NCI-H2196 treated with DMSO at 0.1 percent for 48 hours (cell line): ENCODE data around the gene RNF34.
"Not testable (repeated sequence)": the region's sequence is repeated elsewhere in the genome, so short reads cannot be mapped to it uniquely, and the experiment has no call there.

ENCODE experiments used
- DNase-seq: peaks from one replicate; lab custom pipeline; 2025; ENCODE audit not compliant: unreplicated experiment; lab: John Stamatoyannopoulos, UW

RNF34 gene, protein sequence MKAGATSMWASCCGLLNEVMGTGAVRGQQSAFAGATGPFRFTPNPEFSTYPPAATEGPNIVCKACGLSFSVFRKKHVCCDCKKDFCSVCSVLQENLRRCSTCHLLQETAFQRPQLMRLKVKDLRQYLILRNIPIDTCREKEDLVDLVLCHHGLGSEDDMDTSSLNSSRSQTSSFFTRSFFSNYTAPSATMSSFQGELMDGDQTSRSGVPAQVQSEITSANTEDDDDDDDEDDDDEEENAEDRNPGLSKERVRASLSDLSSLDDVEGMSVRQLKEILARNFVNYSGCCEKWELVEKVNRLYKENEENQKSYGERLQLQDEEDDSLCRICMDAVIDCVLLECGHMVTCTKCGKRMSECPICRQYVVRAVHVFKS

DNA sequence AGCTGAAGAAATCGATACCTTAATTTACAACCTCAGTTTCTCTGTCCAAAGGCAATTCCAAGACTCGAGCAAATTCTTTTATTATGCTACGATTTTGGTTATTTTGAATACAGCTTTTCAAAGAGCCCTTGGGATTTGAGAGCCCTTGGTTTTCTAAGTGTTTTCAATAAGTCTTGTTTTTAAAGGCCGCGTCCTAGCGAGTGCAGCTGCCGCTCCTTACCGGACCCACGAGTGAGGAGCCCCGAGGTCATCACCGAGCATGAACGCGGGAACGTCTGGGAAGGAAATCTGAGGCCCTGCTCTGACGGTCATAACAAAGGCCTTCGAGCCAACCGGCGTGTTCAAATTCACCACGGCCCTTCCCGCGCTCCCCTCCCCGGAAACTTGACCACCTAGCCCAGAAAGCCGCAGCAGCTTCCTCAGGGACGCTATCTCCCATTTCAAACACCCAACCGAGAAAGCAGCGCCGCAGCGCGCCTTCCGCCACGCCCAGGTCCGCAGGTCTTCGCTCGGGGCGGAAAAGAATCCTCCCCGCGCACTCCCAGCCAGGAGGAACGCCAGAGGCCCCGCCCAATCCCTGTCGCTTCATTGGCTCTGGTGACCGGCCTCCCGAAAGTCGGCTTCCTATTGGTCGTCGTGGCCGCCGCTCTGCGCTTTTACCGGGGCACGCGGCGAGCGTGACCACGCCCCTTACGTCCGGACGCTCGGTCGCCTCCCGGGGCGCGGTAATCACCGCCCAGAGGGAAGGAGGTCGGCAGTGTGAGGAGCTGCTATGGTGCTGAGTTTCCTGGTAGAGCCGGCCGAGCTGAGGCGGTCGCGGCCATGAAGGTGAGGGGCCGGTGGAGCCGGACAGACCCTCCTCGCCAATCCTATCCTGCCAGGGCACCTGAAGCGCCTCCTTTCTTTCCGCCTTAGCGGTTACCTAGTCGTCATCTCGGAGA lies at the start of gene RNF34:
RNF34 (plus strand) TSS at position 728 of the 941 bp plus-strand sequence; CDS start at position 823, 95 bp downstream.
- DNase-seq, result peak; percentile 98

DNA sequence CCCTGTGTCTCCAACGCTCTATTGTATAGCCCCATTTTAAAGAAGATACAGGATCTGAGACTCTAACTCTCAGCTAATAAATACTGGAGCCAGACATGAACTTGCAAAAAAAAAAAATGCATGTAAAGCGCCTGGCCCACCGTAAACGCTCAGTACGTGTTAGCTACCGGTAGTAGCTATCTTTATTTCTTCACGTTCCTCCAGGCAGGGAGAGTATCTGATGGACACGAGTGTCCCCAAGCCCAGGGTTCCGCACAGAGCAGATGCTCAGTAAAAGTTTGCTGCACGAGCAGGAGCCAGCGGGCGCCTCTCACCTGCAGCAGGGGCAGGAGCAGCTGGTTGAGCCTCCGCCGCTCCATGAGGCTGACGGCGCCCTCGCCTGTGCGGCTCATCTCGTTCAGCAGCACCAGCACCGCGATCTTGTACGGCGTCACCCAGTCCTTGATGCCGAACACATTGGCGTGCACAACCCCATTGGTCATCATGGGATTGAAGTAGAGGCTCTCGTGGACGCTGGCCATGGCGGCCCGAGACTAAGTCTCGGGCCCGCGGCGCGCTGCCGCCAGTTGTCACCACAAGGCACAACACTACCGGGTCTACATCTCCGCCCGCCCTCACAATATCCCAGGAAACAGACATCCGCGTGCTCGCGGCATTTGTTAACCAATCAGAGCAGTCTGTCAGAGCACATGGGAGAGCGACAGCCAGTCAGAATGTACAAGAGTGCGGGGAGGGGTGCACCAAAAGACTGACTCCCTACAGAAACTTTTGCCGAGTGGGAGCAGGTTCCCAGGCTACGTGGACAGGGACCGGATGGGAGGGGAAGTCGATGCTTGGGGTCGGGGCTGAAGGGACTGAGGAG lies 47.9 kb upstream of the RNF34 start, which contains the start of gene ANAPC5:
ANAPC5 (minus strand) TSS at position 592 of the 862 bp plus-strand sequence; CDS start at position 521, 71 bp downstream.
- DNase-seq, result peak; percentile 97

DNA sequence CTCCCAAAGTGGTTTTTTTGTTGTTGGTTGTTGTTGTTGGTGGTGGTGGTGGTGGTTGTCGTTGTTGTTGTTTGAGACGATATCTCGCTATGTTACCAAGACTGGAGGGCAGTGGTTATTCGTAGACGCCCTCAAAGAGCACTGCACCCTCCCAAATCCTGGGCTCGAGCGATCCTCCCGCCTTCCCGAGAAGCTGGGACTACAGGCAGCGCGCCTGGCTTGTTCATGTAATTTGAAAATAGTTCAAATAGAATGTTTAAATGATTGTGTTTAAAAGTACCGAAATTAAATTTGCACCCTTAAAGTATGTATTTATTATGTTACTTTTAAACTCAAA lies 47.3 kb upstream of the RNF34 start:
- DNase-seq, result peak; percentile 83

DNA sequence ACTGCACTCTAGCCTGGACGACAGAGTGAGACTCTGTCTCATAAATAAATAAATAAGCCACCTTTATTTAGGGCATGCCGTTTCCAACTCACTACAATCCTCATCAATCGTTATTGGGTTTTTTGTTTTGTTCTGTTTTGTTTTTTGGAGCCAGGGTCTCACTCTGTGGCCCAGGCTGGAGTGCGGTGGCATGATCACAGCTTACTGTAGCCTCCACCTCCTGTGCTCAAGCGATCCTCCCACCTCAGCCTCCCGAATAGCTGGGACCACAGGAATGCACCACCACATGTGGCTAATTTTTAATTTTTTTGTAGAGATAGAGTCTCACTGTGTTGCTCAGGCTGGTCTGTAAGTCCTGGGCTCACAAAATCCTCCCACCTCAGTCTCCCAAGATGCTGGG lies 44.1 kb upstream of the RNF34 start:
- DNase-seq, result no peak

DNA sequence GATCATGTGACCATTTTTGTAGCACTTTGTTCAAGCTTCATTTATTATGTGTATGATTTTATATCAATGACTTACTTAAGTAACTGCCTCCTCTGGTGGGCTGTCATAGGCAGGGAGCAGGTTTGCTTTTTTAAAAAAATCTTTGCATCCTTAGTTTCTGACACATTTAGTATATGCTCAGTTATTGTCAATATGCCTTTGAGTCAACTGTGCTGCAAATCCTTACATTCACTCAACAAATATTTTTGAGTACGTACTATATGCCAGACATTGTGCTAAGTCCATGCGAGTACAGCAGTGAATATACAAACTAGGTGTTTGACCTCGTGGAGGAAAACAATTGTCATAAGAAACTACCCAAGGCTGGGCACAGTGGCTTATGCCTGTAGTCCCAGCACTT lies 43.3 kb upstream of the RNF34 start:
- no peak for DNase-seq

DNA sequence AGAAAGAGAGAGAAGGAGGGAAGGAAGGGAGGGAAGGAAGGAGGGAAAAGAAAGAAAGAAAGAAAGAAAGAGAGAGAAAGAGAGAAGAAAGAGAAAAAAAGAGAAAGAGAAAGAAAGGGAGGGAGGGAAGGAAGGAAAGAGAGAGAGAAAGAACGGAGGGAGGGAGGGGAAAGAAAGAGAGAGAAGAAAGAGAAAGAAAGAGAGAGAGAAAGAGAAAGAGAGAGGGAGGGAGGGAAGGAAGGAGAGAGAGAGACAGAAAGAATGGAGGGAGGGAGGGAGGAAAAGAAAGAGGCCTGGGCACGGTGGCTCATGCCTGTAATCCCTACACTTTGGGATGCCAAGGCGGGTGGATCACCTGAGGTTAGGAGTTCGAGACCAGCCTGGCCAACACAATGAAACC lies 42.6 kb upstream of the RNF34 start:
- no peak for DNase-seq

DNA sequence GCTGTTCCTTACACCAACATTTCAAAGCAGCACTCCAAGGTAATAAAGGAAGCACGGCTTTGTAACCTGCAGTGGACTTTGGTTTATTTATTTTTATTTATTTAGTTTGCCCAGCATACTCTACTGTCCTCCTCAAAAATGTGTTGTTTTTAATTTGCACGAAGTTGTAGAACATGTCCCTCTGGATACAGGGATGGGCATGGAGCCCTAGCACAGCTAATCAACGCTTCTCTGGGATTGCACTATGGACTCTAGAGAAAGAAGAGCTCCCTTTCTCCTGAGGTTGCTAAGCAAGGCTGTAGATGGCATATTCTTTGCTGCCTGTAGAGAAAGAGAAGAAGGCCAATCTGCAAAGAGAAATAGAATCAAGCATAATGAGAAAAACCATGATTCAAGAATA lies 41.8 kb upstream of the RNF34 start:
- DNase-seq, result no peak

DNA sequence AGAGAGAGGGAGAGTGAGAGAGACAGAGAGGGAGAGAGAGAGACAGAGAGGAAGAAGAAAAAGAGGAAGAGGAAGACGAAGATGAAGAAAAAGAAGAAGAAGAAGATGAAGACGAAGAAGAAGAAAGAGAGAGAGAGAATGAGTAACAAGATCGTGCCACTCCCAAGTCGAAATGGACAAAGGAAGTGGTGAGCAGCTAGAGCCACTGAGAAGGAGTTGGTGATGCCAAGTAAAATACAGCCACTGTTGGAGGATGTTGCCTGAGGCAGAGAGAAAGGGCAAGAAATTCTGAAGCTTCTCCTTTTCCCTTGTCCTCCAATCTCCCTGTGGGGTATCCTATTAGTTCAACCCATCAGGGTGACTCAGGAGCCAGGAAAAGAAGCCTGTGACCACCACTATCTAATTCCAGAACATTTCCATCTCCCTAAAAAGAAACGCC lies 35.2 kb upstream of the RNF34 start:
- DNase-seq, result no peak

DNA sequence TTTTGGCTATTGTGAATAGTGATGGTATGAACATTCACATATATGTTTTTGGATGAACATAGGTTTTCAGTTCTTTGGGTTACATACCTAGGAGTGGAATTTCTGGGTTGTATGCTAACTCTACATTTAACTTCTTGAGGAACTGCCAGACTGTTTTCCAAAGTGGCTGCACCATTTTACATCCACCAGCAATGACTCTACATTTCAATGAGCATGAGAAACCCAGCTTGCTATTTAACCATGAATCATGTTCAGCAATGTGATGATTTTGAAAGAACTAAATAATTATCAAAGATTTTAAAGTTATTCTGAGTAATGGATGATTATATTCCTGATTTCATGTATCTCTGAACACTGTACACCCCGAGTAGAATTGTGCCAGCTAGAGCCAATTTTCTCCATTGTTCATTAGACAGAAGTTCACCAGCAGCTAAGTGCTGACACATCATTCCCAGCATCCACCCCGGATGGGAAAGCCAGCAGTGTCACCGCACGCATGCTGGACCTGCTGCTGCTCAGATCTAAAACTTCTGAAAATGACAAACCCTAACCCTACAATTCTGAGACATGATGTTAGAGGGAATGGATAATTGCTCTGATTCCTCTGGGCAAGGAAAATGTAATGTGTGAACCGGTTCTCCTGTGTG lies 34.4 kb upstream of the RNF34 start:
- no peak for DNase-seq

DNA sequence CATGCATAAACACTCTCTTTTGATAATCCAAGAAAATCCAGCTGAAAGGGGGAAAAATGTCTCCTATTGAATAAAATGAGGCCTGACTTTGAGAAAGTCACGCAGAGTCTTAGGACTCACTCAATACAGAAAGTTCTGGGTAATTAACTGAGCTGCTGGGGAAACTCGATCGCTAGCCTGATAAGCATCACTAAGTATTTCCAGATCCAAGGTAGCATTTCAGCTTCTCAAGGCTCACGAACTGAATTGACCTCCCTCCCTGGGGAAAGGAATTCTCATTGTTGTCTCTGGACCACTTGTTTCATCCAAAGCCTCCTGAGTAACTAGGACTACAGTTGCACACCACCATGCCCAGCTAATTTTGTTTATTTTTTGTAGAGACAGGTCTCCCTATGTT lies 33.9 kb upstream of the RNF34 start:
- DNase-seq, result no peak

DNA sequence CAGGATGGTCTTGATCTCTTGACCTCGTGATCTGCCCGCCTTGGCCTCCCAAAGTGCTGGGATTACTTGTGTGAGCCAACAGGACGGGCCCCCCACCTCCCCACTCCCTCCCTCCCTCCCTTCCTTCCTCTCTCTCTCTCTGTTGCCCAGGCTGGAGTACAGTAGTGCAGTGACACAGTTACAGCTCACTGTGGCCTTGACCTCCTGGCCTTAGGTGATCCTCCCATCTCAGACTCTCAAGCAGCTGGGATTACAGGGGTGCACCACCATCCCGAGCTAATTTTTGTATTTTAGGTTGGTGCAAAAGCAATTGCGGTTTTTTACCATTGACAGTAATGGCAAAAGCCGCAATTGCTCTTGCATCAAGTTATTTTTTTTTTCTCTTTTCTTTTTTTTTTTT lies 28.5 kb upstream of the RNF34 start:
- DNase-seq, result no peak

DNA sequence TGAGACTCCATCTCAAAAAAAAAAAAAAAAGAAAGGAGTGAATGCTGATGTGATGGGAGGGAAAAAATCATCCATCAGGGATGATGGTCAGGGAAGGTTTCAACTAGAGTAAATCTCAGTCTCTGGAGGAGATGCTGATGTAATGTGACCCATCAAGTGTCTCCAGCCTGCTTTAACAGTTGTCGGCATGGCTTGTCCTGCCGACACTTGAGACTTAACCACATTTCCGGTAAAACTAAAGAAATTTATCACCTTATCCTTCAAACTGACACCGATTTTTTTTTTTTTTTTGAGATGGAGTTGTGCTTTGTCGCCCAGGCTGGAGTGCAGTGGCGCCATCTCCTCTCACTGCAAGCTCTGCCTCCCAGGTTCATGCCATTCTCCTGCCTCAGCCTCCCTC lies 26.2 kb upstream of the RNF34 start:
- no peak for DNase-seq

DNA sequence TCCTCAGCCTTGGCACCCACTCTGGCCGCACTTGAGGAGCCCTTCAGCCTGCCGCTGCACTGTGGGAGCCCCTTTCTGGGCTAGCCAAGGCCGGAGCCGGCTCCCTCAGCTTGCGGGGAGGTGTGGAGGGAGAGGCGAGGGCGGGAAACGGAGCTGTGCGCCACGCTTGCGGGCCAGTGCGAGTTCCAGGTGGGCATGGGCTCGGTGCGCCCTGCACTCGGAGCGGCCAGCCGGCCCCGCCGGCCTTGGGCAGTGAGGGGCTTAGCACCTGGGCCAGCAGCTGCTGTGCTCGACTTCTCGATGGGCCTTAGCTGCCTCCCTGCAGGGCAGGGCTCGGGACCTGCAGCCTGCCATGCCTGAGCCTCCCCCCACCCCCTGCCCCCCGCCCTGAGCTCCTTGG lies 25.6 kb upstream of the RNF34 start:
- not testable (repeated sequence) for DNase-seq

DNA sequence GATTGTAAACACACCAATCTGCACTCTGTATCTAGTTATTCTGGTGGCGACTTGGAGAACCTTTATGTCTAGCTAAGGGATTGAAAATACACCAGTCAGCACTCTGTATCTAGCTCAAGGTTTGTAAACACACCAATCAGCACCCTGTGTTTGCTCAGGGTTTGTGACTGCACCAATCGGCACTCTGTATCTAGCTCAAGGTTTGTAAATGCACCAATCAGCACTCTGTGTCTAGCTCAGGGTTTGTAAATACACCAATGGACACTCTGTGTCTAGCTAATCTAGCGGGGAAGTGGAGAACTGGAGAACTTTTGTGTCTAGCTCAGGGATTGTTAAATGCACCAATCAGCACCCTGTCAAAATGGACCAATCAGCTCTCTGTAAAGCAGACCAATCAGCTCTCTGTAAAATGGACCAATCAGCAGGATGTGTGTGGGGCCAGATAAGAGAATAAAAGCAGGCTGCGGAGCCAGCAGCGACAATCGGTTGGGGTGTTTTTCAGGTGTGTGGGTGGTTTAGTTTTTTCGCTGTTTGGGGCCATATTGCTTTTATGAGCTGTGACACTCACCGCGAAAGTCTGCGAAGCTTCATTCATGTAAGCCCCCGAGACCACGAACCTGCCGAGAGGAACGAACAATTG lies 24.9 kb upstream of the RNF34 start:
- not testable (repeated sequence) for DNase-seq

DNA sequence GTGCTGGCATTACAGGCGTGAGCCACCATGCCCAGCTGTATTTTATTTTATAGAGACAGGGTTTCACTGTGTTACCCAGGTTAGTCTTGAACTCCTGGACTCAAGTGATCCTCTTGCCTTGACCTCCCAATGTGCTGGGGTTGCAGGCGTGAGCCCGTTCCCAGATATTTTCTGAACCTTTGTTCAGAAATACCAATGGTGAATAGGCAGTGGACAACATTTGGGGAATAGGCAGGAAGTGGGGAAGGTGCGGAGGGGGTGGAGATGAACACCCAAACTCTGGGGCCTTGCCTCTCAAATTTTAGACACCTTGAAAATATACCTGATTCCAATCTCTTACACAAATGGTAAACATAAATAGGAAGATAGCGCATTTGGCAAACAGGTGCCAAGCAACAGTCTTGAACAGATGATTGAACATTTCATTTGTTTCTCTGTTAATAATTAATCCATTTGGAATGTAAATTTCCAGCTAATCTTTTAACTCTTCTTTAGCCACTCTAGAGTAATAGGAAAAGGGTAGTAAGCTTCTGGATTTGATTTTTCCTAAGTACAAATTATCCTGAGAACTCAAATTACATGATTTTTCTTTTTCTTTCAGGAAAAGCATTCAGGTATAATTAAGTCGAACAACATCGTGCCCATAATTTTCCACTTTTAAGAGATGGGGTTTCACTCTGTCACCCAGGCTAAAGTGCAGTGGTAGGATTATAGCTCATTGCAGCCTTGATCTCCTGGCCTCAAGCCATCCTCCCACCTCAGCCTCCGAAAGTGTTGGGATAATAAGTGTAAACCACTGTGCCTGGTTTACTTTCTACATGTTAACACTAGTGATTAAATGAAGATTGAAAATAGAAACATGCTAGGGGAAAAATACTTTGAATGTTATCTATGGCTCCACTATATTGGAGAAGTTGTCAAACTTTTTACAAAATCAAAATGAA lies 22.9 kb upstream of the RNF34 start:
- no peak for DNase-seq

DNA sequence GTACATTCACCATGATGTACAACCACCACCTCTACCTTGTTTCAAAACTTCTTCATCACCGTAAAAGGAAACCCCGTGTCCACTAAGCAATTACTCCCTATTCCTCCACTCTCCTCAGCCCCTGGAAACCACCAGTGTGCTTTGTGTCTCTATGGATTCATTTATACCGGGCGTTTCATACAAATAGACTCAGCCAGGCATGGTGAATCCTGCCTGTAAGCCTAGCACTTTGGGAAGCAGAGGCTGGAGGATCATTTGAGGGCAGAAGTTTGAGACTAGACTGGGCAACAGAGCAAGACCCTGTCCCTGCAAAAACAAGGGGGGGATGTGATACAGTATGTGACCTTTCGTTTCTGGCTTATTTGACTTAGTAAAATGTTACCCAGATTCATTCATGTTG lies 21.2 kb upstream of the RNF34 start:
- DNase-seq, result no peak

DNA sequence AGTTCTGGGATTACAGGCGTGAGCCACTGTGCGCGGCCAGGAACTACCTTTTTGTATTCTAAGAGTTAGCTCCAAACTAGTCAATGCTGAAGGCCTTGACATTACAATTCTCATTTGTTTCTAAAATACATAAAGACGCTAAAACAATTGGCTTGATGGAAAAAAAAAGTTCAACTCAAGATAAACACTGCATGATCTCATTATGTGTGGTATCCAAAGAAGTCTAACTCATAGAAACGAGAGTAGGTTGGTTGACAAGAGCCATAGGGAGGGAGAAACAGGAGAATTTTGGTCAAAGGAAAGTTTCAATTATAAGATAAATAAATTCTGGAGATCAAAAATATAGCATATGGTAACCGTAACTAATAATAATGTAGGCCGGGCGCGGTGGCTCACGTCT lies 20.0 kb upstream of the RNF34 start:
- no peak for DNase-seq

DNA sequence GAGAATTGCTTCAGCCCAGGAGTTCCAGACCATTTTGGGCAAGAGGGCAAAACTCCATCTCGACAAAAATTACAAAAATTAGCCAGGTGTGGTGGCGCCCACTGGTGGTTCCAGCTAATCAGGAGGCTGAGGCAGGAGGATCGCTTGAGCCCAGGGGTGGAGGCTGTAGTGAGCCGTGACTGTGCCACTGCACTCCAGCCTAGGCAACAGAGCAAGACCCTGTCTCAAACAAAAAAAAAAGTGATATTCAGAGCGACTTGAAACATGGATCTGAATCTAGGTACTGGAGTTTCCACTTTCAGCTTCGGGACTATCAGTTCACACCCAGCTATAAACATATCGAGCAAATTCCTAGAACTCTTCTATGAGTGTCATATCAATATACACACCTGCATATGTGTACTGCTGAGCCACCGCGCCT lies 16.3 kb upstream of the RNF34 start:
- no peak for DNase-seq

DNA sequence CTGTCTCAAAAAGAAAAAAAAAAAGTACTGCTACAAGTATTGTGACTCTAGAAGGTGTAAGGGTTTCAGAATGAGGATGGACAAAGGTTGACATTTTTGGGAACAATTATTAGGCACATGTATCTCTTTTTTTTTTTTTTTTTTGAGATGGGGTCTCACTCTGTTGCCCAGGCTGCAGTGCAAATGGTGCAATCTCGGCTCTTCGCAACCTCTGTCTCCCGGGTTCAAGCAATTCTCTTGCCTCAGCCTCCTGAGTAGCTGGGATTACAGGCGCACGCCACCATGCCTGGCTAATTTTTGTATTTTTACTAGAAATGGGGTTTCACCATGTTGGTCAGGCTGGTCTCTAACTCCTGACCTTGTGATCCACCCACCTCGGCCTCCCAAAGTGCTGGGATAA lies 15.0 kb upstream of the RNF34 start:
- DNase-seq, result not testable (repeated sequence)
